Skeletal muscle cell (primary cell): ENCODE results near the gene HABP4.
"Not testable (repeated sequence)": the region's sequence is repeated elsewhere in the genome, so short reads cannot be mapped to it uniquely, and the experiment has no call there.

Experiments used
- DNase-seq: peaks from one replicate; pipeline ENCODE4 v3.0.0-alpha.2; 2010; ENCODE audit warnings: low read depth
- H3K4me3 ChIP-seq: 2 replicates; pipeline ENCODE4 v1.5.1; 2011; ENCODE audit warnings: low read depth, mild to moderate bottlenecking, control low read depth, low read length, moderate library complexity

Gene HABP4

GRCh38 chr9:96492993-96493531 lies 43.1 kb downstream of the HABP4 start:
- no peak overlapping the region for H3K4me3 ChIP-seq
- no peak for DNase-seq

- H3K4me3 ChIP-seq = no peak overlapping the region
- no peak for DNase-seq
These were observed 43.8 kb downstream of the HABP4 start for GRCh38 chr9:96493757-96494156.

DNA sequence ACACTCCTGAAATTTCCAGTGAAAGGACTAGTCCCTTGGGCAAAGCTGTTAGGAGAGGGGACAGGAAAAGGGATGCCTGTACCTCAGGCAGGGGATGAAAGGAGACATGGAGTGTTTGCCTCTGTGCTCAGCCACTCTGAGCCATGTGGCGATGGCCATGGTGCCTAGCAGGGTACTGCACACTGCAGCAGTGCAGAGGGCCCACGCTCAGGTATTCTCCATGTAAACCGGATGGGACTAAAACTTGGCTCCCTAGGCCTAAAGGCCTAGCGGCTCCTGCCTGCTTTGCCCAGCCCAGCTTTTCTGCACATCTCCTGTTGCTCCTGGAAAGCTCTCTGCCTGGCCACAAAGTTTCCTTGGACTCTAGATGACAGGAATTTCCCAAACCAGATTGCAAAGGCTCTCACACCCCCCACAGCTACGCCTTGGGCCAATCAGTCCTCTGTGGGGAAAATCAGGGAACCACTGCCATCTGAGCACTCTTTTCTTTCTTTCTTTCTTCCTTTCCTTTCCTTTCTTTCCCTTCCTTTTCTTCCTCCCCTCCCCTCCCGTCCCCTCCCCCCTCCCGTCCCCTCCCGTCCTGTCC lies 44.3 kb downstream of the HABP4 start:
- DNase-seq = no peak
- no peak overlapping the region for H3K4me3 ChIP-seq

GRCh38 chr9:96495341-96495740 lies 45.4 kb downstream of the HABP4 start:
- H3K4me3 ChIP-seq = no peak overlapping the region
- peak; percentile 58 for DNase-seq

DNA sequence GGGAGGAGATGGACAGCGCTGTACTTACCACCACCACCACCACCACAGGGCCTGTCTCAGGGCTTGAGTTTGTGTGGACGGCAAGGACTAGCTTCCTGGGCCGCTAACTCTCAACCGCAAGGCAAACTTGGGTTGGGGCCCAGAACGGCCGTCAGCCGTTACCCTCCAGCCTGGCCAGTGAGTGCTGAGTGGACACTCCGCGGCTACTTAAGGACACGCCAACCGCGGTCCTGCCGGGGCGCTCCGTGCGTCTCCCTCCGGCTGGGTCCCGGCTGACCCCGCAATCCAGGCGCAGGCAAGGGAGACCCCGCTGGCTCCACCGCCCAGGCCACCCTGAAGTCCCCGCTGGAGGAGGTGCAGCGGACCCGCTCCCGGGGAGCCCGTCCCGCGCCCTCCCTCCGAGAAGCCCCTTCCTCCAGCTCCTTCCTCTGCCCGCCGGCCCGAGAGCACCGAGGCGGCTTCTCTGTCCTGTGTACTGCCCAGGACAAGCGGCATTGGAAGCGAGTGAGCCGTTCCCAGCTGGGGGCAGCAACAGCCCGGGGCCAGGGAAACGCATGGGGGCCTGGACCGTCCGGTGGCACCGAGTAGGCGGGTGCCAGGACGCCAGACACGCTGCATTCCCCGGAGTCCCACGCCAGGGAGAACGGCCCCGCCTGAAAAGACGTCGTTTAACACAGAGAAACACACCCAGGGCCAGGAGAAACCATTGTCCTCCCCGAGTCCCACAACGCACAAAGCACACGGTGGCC lies 46.6 kb downstream of the HABP4 start:
- no peak overlapping the region for H3K4me3 ChIP-seq
- no peak for DNase-seq

- H3K4me3 ChIP-seq = no peak overlapping the region
- DNase-seq = no peak
These were observed 47.1 kb downstream of the HABP4 start for GRCh38 chr9:96497117-96497399.

DNA sequence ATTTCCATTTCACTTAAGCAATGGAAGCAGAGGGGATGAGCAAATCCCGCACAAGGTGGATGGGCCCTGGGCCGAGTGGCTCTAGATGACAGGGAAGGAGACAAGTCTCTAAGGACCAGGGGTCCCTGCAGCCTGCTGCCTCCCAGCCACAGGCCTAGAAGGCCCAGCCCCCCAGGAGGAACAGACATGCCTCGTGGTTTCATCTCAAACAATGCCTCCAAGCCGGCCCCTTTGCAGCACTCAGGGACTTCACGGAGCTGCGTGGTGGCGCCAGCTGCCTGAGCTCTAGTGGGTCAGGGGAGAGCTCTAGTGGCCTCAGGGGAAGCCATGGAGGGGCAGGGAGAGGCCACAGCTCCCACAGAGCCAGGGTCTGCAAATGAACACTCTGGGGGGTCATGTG lies 48.8 kb downstream of the HABP4 start:
- no peak for DNase-seq

DNA sequence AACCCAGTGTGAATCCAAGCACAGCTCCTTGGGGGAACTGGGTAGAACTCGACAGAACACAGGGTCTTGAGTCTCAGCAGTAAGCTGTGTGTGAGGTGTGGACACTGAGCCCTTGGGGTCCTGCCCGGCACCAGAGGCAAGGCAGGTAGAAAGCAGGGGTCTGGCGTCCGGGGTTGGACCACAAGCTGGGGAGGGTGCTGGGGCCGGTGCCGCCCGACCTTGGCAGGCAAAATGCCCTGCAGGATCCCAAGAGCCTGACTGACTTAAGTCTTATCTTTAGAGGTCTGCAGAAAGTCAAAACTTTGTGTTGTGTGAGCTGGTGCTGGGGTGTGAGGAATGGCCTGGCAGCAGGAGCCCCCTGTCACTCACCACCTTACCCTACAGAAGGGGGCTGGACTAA lies 49.3 kb downstream of the HABP4 start:
- no peak overlapping the region for H3K4me3 ChIP-seq
- DNase-seq = no peak

More for the DNA sequence above, 48.8 kb downstream of the HABP4 start:
- no peak overlapping the region for H3K4me3 ChIP-seq

DNA sequence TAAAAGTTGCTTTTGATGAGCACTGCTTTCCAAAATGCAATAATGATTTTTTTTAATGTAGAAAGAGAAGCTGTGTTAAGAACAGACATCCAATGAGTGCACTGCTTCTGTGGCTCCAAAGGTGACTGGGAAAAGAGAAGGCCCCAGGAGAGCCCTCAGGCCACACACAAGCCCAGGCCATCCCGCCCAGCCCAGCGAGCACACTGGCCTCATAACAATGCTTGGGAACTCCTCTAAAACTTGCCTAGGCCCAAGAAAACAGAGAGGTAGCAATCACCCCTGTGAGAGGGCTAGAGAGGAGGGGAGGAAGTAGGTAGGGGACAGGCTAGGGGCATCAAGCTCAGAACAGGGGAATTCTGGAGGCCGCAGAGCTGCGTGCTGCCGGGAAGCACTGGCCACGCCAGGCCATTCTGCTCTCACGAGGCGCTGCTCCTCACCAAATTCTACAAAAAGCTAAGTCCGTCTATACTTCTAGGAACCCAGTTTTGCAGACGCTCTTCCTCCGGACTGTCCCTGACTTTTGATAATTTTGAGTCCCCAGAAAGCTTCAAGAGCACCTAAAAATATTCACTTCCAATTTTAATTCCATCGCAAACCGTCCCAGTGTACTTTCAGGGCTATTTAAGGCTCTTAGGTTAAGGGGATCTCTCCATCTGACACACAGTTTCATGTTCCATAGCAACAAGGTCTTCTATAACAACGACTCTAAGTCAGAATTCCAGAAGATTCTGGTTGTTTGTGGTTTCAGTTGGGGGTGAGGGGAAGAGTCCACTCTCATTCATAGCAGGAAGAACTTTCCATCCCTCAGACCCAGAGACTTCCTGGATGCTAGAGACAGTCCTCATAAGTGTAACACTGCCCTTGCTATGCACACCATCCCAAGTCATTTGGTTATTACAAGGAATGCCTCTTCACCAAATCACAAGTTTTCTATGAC lies 51.0 kb downstream of the HABP4 start:
- no peak for DNase-seq
- no peak overlapping the region for H3K4me3 ChIP-seq

DNA sequence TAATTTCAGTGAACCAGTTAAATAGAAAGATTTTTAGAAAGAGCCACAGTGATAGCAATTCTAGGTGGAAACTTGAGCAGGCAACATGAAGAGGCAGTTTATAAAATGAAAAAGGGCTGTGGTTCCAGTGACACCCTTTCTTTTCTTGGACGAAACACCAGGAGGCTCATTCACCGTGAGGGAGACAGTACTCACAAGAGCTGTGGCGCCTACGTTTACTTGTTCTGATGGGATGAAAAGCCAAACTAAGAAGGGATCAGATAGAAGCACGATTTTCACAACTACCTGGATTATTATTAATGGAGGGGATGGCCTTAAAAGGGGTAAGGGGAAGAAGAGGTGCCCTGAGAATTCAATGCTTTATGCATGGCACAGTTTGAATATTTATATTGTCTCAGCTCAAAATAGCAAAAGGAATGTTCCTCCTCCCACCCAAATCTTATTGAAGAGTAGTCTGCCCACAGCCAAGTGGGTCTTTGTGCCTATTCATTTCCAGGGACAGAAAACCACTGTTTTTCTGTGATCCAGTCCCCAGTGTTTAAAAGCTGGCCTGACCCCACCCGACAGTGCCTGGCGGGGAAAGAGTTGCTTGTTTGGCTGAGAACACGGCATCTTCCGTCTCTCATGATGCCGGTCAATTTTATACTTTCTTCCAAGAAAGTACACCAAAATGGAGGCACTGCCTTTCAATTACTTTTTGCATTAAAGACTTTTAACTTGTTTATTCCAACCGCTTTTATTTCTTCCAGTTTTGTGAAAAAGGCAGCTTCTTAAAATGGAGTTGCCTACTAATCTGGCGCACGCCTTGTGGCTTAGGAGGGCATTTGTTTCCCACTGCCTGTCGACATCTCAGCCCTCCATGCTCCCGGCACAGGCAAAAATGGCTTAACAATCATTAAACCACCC lies 51.9 kb downstream of the HABP4 start:
- no peak overlapping the region for H3K4me3 ChIP-seq
- DNase-seq = no peak

GRCh38 chr9:96502539-96503373 lies 52.8 kb downstream of the HABP4 start:
- H3K4me3 ChIP-seq = no peak overlapping the region
- DNase-seq = no peak

DNA sequence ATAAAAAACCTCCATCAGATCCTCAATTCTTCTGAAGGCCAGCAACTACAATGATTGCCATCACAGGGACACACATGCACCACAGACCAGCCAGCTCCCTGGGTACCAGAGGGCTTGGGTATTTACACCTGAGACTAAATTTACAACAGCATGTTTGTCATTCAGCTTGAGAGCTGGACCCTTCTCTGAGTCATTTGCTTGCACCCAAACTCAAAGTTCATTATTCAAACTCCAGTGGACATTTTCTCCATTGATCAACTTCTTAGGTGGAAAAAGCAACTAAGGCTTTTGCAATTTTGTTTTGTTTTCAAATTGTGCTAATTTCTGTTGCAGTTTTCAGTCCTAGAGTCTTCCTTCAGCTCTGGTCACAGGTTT lies 53.4 kb downstream of the HABP4 start:
- H3K4me3 ChIP-seq, DNase-seq: not testable (repeated sequence)

DNA sequence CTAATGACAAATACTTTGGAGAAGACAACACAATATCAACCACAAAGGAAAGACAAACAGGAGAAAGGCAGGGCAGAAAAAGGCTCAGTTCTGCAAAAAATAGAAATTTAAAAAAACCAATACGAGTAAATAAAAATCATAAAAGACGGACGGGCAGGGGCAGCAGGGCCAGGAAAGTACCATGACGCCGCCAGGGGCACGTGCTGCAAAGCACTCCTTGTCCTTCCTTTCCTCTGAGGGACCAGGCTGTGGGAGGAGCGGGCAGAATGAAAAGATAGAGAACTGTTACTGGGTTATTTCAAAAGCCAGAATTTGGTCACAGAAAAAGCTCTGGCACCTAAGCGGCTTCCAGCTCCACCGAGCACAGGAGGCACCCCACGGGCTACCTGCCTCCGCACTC lies 53.9 kb downstream of the HABP4 start:
- no peak for DNase-seq
- H3K4me3 ChIP-seq = no peak overlapping the region

GRCh38 chr9:96505316-96505991 lies 55.5 kb downstream of the HABP4 start:
- no peak for DNase-seq

GRCh38 chr9:96508227-96508940 lies 58.4 kb downstream of the HABP4 start:
- no peak for DNase-seq
- no peak overlapping the region for H3K4me3 ChIP-seq

More at GRCh38 chr9:96505316-96505991, 55.5 kb downstream of the HABP4 start:
- no peak overlapping the region for H3K4me3 ChIP-seq

DNA sequence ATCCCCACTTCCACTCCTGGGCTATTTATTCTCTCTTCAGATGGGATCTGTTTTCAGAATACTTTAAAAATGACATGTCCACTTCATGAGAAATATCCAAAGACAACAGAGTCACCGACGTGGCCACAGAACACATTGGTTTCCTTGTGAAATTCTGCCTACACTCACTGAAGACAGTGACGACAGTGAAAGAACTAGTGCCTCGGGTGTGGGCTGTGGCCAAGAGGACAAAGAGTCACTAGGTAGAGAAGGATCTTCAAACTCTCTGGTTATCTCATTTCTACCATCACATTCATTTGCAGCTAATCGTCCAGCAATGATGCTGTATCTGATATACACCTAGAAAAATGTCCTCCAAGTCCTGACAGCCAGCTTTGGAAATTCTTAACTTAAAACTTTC lies 59.1 kb downstream of the HABP4 start:
- DNase-seq = no peak
- no peak overlapping the region for H3K4me3 ChIP-seq

- H3K4me3 ChIP-seq = no peak overlapping the region
- no peak for DNase-seq
These were observed 59.9 kb downstream of the HABP4 start for GRCh38 chr9:96509848-96510247.
